GM23338 (cell line): ENCODE results near the gene SLC24A5. TPM values are rescaled to one million over a fixed set of nuclear protein-coding genes. Genes with fewer than 3 reads are reported as not detected.

Source experiments
- ATAC-seq: fragments of 200-7000 bp; cut with Tn5 transposase; 3 replicates; pipeline ENCODE4 v1.9.1; 2020
- DNase-seq: peaks from one replicate; pipeline ENCODE4 v3.0.0-alpha.2; 2015; ENCODE audit warnings: low spot score
- H2AFZ ChIP-seq: fragments of 200-600 bp; sonication (generic); 2 replicates; pipeline ENCODE4 v1.8.0; 2016; ENCODE audit warnings: antibody characterized with exemption, mild to moderate bottlenecking, moderate library complexity
- H3F3A ChIP-seq: fragments of 200-600 bp; sonication (generic); replicated peaks from 2 replicates; pipeline ENCODE4 v1.8.0; 2017; ENCODE audit warnings: antibody characterized with exemption, mixed run types, low read depth
- H3K27ac ChIP-seq: fragments of 200-600 bp; sonication (generic); 2 replicates; pipeline ENCODE4 v1.6.1; 2016; ENCODE audit warnings: low read depth
- H3K27me3 ChIP-seq: fragments of 200-600 bp; sonication (generic); 2 replicates; pipeline ENCODE4 v1.8.0; 2016; ENCODE audit warnings: mild to moderate bottlenecking, mixed run types, moderate library complexity; ENCODE audit not compliant: insufficient read depth
- H3K36me3 ChIP-seq: fragments of 200-600 bp; sonication (generic); 2 replicates; pipeline ENCODE4 v1.8.0; 2016; ENCODE audit warnings: mild to moderate bottlenecking; ENCODE audit not compliant: insufficient read depth
- H3K4me1 ChIP-seq: fragments of 200-600 bp; sonication (generic); 2 replicates; pipeline ENCODE4 v1.8.0; 2016; ENCODE audit warnings: mild to moderate bottlenecking, moderate library complexity; ENCODE audit not compliant: insufficient read depth
- H3K4me2 ChIP-seq: fragments of 200-600 bp; sonication (generic); 2 replicates; pipeline ENCODE4 v1.7.1; 2017; ENCODE audit warnings: mixed run types
- H3K4me3 ChIP-seq: fragments of 200-600 bp; sonication (generic); 2 replicates; pipeline ENCODE4 v1.6.1; 2016; ENCODE audit warnings: mixed run types
- H3K79me2 ChIP-seq: fragments of 200-600 bp; sonication (generic); replicated peaks from 2 replicates; pipeline ENCODE4 v1.8.0; 2017; ENCODE audit warnings: mild to moderate bottlenecking; ENCODE audit not compliant: insufficient read depth
- H3K9me2 ChIP-seq: fragments of 200-600 bp; sonication (generic); 2 replicates; pipeline ENCODE4 v1.8.0; 2017; ENCODE audit not compliant: insufficient read depth
- H4K20me1 ChIP-seq: fragments of 200-600 bp; sonication (generic); replicated peaks from 2 replicates; pipeline ENCODE4 v1.8.0; 2017; ENCODE audit warnings: mild to moderate bottlenecking; ENCODE audit not compliant: insufficient read depth
- H3K27ac Mint-ChIP-seq: 2 replicates; pipeline ENCODE4 v1.8.0; 2020; ENCODE audit warnings: inconsistent platforms, mild to moderate bottlenecking, moderate library complexity, mixed read lengths
- H3K27me3 Mint-ChIP-seq: 3 replicates; pipeline ENCODE4 v1.8.0; 2022; ENCODE audit warnings: low read depth, mild to moderate bottlenecking, moderate library complexity, mixed read lengths, inconsistent platforms; ENCODE audit not compliant: insufficient read depth, poor library complexity
- H3K36me3 Mint-ChIP-seq: 3 replicates; pipeline ENCODE4 v1.8.0; 2021; ENCODE audit warnings: low read depth, mild to moderate bottlenecking, inconsistent platforms, moderate library complexity, mixed read lengths
- H3K4me1 Mint-ChIP-seq: 3 replicates; pipeline ENCODE4 v1.8.0; 2020; ENCODE audit warnings: mild to moderate bottlenecking, inconsistent platforms, mixed read lengths
- H3K4me3 Mint-ChIP-seq: 3 replicates; pipeline ENCODE4 v1.8.0; 2021; ENCODE audit warnings: moderate library complexity, mild to moderate bottlenecking, inconsistent platforms, mixed read lengths
- H3K9me3 Mint-ChIP-seq: 3 replicates; pipeline ENCODE4 v1.8.0; 2020; ENCODE audit warnings: moderate library complexity, mild to moderate bottlenecking, inconsistent platforms, mixed read lengths
- CREB1 ChIP-seq: fragments of 250-450 bp; sonication (Bioruptor Pico); IDR thresholded peaks from 2 replicates; pipeline ENCODE4 v1.5.0; 2020; ENCODE audit warnings: low read depth, mild to moderate bottlenecking, moderate library complexity
- EZH2phosphoT487 ChIP-seq: fragments of 200-600 bp; sonication (generic); IDR thresholded peaks from one replicate; pipeline ENCODE4 v1.8.1; 2018; ENCODE audit warnings: antibody characterized with exemption; ENCODE audit not compliant: unreplicated experiment
- NANOG ChIP-seq: IDR thresholded peaks from 2 replicates; pipeline ENCODE4 v1.6.1; 2016; ENCODE audit warnings: antibody characterized with exemption, borderline replicate concordance
- POLR2AphosphoS5 ChIP-seq: IDR thresholded peaks from 2 replicates; pipeline ENCODE4 v1.6.1; 2016; ENCODE audit warnings: antibody characterized with exemption, low read depth
- ZNF114 ChIP-seq: fragments of 250-450 bp; sonication (Bioruptor Pico); IDR thresholded peaks from 2 replicates; pipeline ENCODE4 v1.5.0; 2020; ENCODE audit warnings: mild to moderate bottlenecking, moderate library complexity
- polyA plus RNA-seq: library from polyadenylated mRNA; unstranded; fragments of >200 nt; fragmentation: Nextera tagmentation; extraction: Ambion mirVana; gene quantifications from 2 replicates; pipeline ENCODE4 v1.2.1, GENCODE V29; 2016
- total RNA-seq: library from RNA; depleted of rRNA; stranded (reverse); fragments of >200 nt; shearing (Covaris generic); gene quantifications from 2 replicates; pipeline ENCODE4 v1.2.3, GENCODE V29; 2014
- TF ChIP-seq, protein P1 (sequence below): fragments of 250-450 bp; sonication (Bioruptor Pico); IDR thresholded peaks from 2 replicates; pipeline ENCODE4 v1.5.0; 2020; ENCODE audit warnings: mild to moderate bottlenecking, moderate library complexity
- TF ChIP-seq, protein P2 (sequence below): IDR thresholded peaks from 2 replicates; pipeline ENCODE4 v1.6.1; 2016; ENCODE audit warnings: antibody characterized with exemption

SLC24A5 gene
- total and polyA plus RNA-seq, 2 experiments from 2014 or later: 0.39 TPM; not detected in 1

- TF ChIP-seq, protein P1, sequence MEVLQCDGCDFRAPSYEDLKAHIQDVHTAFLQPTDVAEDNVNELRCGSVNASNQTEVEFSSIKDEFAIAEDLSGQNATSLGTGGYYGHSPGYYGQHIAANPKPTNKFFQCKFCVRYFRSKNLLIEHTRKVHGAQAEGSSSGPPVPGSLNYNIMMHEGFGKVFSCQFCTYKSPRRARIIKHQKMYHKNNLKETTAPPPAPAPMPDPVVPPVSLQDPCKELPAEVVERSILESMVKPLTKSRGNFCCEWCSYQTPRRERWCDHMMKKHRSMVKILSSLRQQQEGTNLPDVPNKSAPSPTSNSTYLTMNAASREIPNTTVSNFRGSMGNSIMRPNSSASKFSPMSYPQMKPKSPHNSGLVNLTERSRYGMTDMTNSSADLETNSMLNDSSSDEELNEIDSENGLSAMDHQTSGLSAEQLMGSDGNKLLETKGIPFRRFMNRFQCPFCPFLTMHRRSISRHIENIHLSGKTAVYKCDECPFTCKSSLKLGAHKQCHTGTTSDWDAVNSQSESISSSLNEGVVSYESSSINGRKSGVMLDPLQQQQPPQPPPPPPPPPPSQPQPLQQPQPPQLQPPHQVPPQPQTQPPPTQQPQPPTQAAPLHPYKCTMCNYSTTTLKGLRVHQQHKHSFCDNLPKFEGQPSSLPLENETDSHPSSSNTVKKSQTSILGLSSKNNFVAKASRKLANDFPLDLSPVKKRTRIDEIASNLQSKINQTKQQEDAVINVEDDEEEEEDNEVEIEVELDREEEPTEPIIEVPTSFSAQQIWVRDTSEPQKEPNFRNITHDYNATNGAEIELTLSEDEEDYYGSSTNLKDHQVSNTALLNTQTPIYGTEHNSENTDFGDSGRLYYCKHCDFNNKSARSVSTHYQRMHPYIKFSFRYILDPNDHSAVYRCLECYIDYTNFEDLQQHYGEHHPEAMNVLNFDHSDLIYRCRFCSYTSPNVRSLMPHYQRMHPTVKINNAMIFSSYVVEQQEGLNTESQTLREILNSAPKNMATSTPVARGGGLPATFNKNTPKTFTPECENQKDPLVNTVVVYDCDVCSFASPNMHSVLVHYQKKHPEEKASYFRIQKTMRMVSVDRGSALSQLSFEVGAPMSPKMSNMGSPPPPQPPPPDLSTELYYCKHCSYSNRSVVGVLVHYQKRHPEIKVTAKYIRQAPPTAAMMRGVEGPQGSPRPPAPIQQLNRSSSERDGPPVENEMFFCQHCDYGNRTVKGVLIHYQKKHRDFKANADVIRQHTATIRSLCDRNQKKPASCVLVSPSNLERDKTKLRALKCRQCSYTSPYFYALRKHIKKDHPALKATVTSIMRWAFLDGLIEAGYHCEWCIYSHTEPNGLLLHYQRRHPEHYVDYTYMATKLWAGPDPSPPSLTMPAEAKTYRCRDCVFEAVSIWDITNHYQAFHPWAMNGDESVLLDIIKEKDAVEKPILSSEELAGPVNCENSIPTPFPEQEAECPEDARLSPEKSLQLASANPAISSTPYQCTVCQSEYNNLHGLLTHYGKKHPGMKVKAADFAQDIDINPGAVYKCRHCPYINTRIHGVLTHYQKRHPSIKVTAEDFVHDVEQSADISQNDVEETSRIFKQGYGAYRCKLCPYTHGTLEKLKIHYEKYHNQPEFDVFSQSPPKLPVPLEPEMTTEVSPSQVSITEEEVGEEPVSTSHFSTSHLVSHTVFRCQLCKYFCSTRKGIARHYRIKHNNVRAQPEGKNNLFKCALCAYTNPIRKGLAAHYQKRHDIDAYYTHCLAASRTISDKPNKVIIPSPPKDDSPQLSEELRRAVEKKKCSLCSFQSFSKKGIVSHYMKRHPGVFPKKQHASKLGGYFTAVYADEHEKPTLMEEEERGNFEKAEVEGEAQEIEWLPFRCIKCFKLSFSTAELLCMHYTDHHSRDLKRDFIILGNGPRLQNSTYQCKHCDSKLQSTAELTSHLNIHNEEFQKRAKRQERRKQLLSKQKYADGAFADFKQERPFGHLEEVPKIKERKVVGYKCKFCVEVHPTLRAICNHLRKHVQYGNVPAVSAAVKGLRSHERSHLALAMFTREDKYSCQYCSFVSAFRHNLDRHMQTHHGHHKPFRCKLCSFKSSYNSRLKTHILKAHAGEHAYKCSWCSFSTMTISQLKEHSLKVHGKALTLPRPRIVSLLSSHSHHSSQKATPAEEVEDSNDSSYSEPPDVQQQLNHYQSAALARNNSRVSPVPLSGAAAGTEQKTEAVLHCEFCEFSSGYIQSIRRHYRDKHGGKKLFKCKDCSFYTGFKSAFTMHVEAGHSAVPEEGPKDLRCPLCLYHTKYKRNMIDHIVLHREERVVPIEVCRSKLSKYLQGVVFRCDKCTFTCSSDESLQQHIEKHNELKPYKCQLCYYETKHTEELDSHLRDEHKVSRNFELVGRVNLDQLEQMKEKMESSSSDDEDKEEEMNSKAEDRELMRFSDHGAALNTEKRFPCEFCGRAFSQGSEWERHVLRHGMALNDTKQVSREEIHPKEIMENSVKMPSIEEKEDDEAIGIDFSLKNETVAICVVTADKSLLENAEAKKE (CRISPR knock-in tag): no peak
- TF ChIP-seq CREB1 (CRISPR knock-in tag): no peak
- TF ChIP-seq ZNF114 (CRISPR knock-in tag): no peak
- no peak for TF ChIP-seq EZH2phosphoT487
- TF ChIP-seq, protein P2, sequence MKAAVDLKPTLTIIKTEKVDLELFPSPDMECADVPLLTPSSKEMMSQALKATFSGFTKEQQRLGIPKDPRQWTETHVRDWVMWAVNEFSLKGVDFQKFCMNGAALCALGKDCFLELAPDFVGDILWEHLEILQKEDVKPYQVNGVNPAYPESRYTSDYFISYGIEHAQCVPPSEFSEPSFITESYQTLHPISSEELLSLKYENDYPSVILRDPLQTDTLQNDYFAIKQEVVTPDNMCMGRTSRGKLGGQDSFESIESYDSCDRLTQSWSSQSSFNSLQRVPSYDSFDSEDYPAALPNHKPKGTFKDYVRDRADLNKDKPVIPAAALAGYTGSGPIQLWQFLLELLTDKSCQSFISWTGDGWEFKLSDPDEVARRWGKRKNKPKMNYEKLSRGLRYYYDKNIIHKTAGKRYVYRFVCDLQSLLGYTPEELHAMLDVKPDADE: no peak
- no peak for TF ChIP-seq POLR2AphosphoS5
Measured at GRCh38 chr15:48089702-48090101, 31.1 kb upstream of the SLC24A5 start (continued).

- H3K4me3 Mint-ChIP-seq: no peak overlapping the region
- Histone ChIP-seq H3K79me2 (no peaks in the 10 kb centered on the region), H2AFZ (peak overlapping the region; percentile 32; the same call in 1 of the 2 replicates), H3K27me3 (no peaks in the 10 kb centered on the region), H3K4me3 (no peak overlapping the region), H3K9me2 (peaks cover 8% of the 10 kb centered on the region; the same call in 1 of the 2 replicates), H3K4me1 (no peaks in the 10 kb centered on the region), H3F3A (no peaks in the 10 kb centered on the region), H3K4me2 (no peak overlapping the region), H4K20me1 (no peaks in the 10 kb centered on the region), H3K36me3 (no peaks in the 10 kb centered on the region), H3K27ac (no peak overlapping the region)
- DNase-seq (no peak), ATAC-seq (no peak)
- no peaks in the 10 kb centered on the region for H3K27me3 Mint-ChIP-seq
- peaks cover 31% of the 10 kb centered on the region for H3K9me3 Mint-ChIP-seq
- peaks cover 2% of the 10 kb centered on the region; the same call in 1 of the 3 replicates for H3K4me1 Mint-ChIP-seq
- H3K36me3 Mint-ChIP-seq: peaks cover 18% of the 10 kb centered on the region
- H3K27ac Mint-ChIP-seq: no peak overlapping the region
- TF ChIP-seq, protein P1 (CRISPR knock-in tag): no peak
- no peak for TF ChIP-seq NANOG
- TF ChIP-seq, protein P2: no peak
- TF ChIP-seq ZNF114 (CRISPR knock-in tag): no peak
Measured at GRCh38 chr15:48090115-48090514, 30.7 kb upstream of the SLC24A5 start.
